ENCODE data around the gene KCNH2.
"Not testable (repeated sequence)": the region's sequence is repeated elsewhere in the genome, so short reads cannot be mapped to it uniquely, and the experiment has no call there.

KCNH2 gene

GRCh38 chr7:151016505-151016904, 38.4 kb upstream of the KCNH2 start:
- Mint-ChIP-seq H3K9me3 (no peaks in the 10 kb centered on the region), H3K4me1 (peaks cover 34% of the 10 kb centered on the region), H3K4me3 (no peak overlapping the region), H3K27me3 (peaks cover 13% of the 10 kb centered on the region), H3K36me3 (no peaks in the 10 kb centered on the region), H3K27ac (peak overlapping the region; percentile 46)
- DNase-seq (ENCODE audit: low spot score in 2 of 2) (no peak), ATAC-seq (ENCODE audit: low read depth) (no peak)

GRCh38 chr7:151015967-151016366, 37.8 kb upstream of the KCNH2 start:
- H3K4me1 Mint-ChIP-seq, result peaks cover 36% of the 10 kb centered on the region
- DNase-seq (ENCODE audit: low spot score in 2 of 2), result no peak

GRCh38 chr7:151014950-151015349, 36.8 kb upstream of the KCNH2 start:
- H3K36me3 Mint-ChIP-seq, result no peaks in the 10 kb centered on the region
- H3K4me1 Mint-ChIP-seq, result peaks cover 39% of the 10 kb centered on the region
- H3K27me3 Mint-ChIP-seq, result peaks cover 6% of the 10 kb centered on the region
- ATAC-seq (ENCODE audit: low read depth) (no peak), DNase-seq (ENCODE audit: low spot score in 2 of 2) (no peak)
- H3K27ac Mint-ChIP-seq, result peak overlapping the region; percentile 98
- H3K9me3 Mint-ChIP-seq, result no peaks in the 10 kb centered on the region
- peak overlapping the region; percentile 49 for H3K4me3 Mint-ChIP-seq

More at GRCh38 chr7:151015967-151016366, 37.8 kb upstream of the KCNH2 start:
- Mint-ChIP-seq H3K36me3 (no peaks in the 10 kb centered on the region), H3K9me3 (no peaks in the 10 kb centered on the region), H3K27me3 (peaks cover 9% of the 10 kb centered on the region), H3K4me3 (no peak overlapping the region), H3K27ac (peak overlapping the region; percentile 98)
- ATAC-seq (ENCODE audit: low read depth), result no peak

- Mint-ChIP-seq H3K4me3 (peak overlapping the region; percentile 98), H3K4me1 (peaks cover 35% of the 10 kb centered on the region), H3K9me3 (no peaks in the 10 kb centered on the region), H3K27me3 (peaks cover 3% of the 10 kb centered on the region), H3K36me3 (no peaks in the 10 kb centered on the region), H3K27ac (peak overlapping the region; percentile 98)
- peak; percentile 85 to 89 for DNase-seq (ENCODE audit: low spot score in 2 of 2)
- ATAC-seq (ENCODE audit: low read depth), result peak; percentile 72
Observed at GRCh38 chr7:151013733-151014497, 35.8 kb upstream of the KCNH2 start.

GRCh38 chr7:151013356-151013732, 35.2 kb upstream of the KCNH2 start:
- H3K4me1 Mint-ChIP-seq, result peaks cover 31% of the 10 kb centered on the region
- no peak for ATAC-seq (ENCODE audit: low read depth)
- peak overlapping the region; percentile 98 for H3K27ac Mint-ChIP-seq
- no peaks in the 10 kb centered on the region for H3K27me3 Mint-ChIP-seq
- H3K36me3 Mint-ChIP-seq, result no peaks in the 10 kb centered on the region
- no peak for DNase-seq (ENCODE audit: low spot score in 2 of 2)
- H3K9me3 Mint-ChIP-seq, result no peaks in the 10 kb centered on the region
- peak overlapping the region; percentile 98 for H3K4me3 Mint-ChIP-seq

GRCh38 chr7:151012911-151013347, 34.8 kb upstream of the KCNH2 start:
- peak; percentile 8 for ATAC-seq (ENCODE audit: low read depth)
- no peak for DNase-seq (ENCODE audit: low spot score in 2 of 2)
- Mint-ChIP-seq H3K36me3 (no peaks in the 10 kb centered on the region), H3K4me3 (no peak overlapping the region), H3K9me3 (no peaks in the 10 kb centered on the region), H3K27me3 (peaks cover 1% of the 10 kb centered on the region), H3K27ac (peak overlapping the region; percentile 98), H3K4me1 (peaks cover 29% of the 10 kb centered on the region)

- Mint-ChIP-seq H3K4me1 (peaks cover 25% of the 10 kb centered on the region), H3K36me3 (no peaks in the 10 kb centered on the region), H3K4me3 (peak overlapping the region; percentile 36), H3K27me3 (peaks cover 2% of the 10 kb centered on the region), H3K27ac (peak overlapping the region; percentile 98), H3K9me3 (no peaks in the 10 kb centered on the region)
- ATAC-seq (ENCODE audit: low read depth), result no peak
- no peak for DNase-seq (ENCODE audit: low spot score in 2 of 2)
Observed at GRCh38 chr7:151012031-151012692, 34.0 kb upstream of the KCNH2 start.

- H3K4me3 Mint-ChIP-seq; H3K27ac Mint-ChIP-seq; ATAC-seq (ENCODE audit: low read depth); H3K27me3 Mint-ChIP-seq; DNase-seq (ENCODE audit: low spot score in 2 of 2); H3K9me3 Mint-ChIP-seq; H3K36me3 Mint-ChIP-seq: not testable (repeated sequence)
- peaks cover 25% of the 10 kb centered on the region for H3K4me1 Mint-ChIP-seq
Observed at GRCh38 chr7:151011616-151012015, 33.5 kb upstream of the KCNH2 start.

- DNase-seq (ENCODE audit: low spot score in 2 of 2), result no peak
- no peak for ATAC-seq (ENCODE audit: low read depth)
- no peaks in the 10 kb centered on the region for H3K9me3 Mint-ChIP-seq
- H3K4me1 Mint-ChIP-seq, result peaks cover 25% of the 10 kb centered on the region
- peaks cover 2% of the 10 kb centered on the region for H3K27me3 Mint-ChIP-seq
- peak overlapping the region; percentile 48 for H3K27ac Mint-ChIP-seq
- H3K36me3 Mint-ChIP-seq, result no peaks in the 10 kb centered on the region
- no peak overlapping the region for H3K4me3 Mint-ChIP-seq
Observed at GRCh38 chr7:151011097-151011409, 32.9 kb upstream of the KCNH2 start.

- peak overlapping the region; percentile 48 for H3K27ac Mint-ChIP-seq
- ATAC-seq (ENCODE audit: low read depth), result no peak
- DNase-seq (ENCODE audit: low spot score in 2 of 2), result no peak
- H3K4me1 Mint-ChIP-seq, result peaks cover 25% of the 10 kb centered on the region
- peaks cover 2% of the 10 kb centered on the region for H3K27me3 Mint-ChIP-seq
- no peaks in the 10 kb centered on the region for H3K9me3 Mint-ChIP-seq
- H3K36me3 Mint-ChIP-seq, result no peaks in the 10 kb centered on the region
- no peak overlapping the region for H3K4me3 Mint-ChIP-seq
Observed at GRCh38 chr7:151010307-151011096, 32.4 kb upstream of the KCNH2 start.

GRCh38 chr7:151010037-151010306, 31.9 kb upstream of the KCNH2 start:
- Mint-ChIP-seq H3K27me3 (peaks cover 2% of the 10 kb centered on the region), H3K36me3 (no peaks in the 10 kb centered on the region), H3K27ac (peak overlapping the region; percentile 48), H3K4me1 (peaks cover 20% of the 10 kb centered on the region), H3K4me3 (no peak overlapping the region), H3K9me3 (no peaks in the 10 kb centered on the region)
- ATAC-seq (ENCODE audit: low read depth) (no peak), DNase-seq (ENCODE audit: low spot score in 2 of 2) (no peak)

- ATAC-seq (ENCODE audit: low read depth) (no peak), DNase-seq (ENCODE audit: low spot score in 2 of 2) (no peak)
- peaks cover 16% of the 10 kb centered on the region for H3K4me1 Mint-ChIP-seq
- no peaks in the 10 kb centered on the region for H3K36me3 Mint-ChIP-seq
- no peak overlapping the region for H3K27ac Mint-ChIP-seq
- H3K27me3 Mint-ChIP-seq, result peaks cover 2% of the 10 kb centered on the region
- no peaks in the 10 kb centered on the region for H3K9me3 Mint-ChIP-seq
- no peak overlapping the region for H3K4me3 Mint-ChIP-seq
Observed at GRCh38 chr7:151009327-151010036, 31.4 kb upstream of the KCNH2 start.

- Mint-ChIP-seq H3K9me3 (no peaks in the 10 kb centered on the region), H3K4me1 (peaks cover 13% of the 10 kb centered on the region)
Observed at GRCh38 chr7:151008511-151009323, 30.6 kb upstream of the KCNH2 start.

More at GRCh38 chr7:151008511-151009323, 30.6 kb upstream of the KCNH2 start:
- Mint-ChIP-seq H3K4me3 (peak overlapping the region; percentile 71), H3K27me3 (peaks cover 2% of the 10 kb centered on the region), H3K27ac (no peak overlapping the region), H3K36me3 (no peaks in the 10 kb centered on the region)
- ATAC-seq (ENCODE audit: low read depth) (peak; percentile 52), DNase-seq (ENCODE audit: low spot score in 2 of 2) (peak; percentile 82 to 85)
